GM12878 (cell line): ENCODE measurements around the gene MTMR3. TPM values are rescaled to one million over a fixed set of nuclear protein-coding genes. Genes with fewer than 3 reads are reported as not detected.

Source experiments
- ATAC-seq: fragments of 200-7000 bp; cut with Tn5 transposase; 3 replicates; pipeline ENCODE4 v1.9.1; 2020; ENCODE audit warnings: mild to moderate bottlenecking, moderate library complexity
- BruUV-seq: library from RNA; stranded (reverse); fragments of 400-500 nt; replicated peaks from 2 replicates; lab custom pipeline; 2021; lab: Mats Ljungman, UMichigan
- CTCF ChIA-PET: fragments of 300-600 bp; sonication (Branson Sonifier 250); formaldehyde crosslinking; extraction: SDS; loops from one replicate; lab custom pipeline; 2021; ENCODE audit warnings: inconsistent platforms; lab: Yijun Ruan, JAX
- POLR2A ChIA-PET: fragments of 350-600 bp; formaldehyde crosslinking; extraction: SDS; loops from one replicate; lab custom pipeline; 2021; ENCODE audit warnings: inconsistent platforms; lab: Charles Lee
- RAD21 ChIA-PET: fragments of 300-600 bp; sonication (Branson Sonifier 250); formaldehyde crosslinking; loops from one replicate; lab custom pipeline; 2023; ENCODE audit warnings: antibody characterized with exemption; ENCODE audit not compliant: unreplicated experiment; lab: Charles Lee
- SMC1A ChIA-PET: fragments of 300-600 bp; sonication (Branson Sonifier 250); formaldehyde crosslinking; loops from one replicate; lab custom pipeline; 2023; ENCODE audit not compliant: unreplicated experiment, uncharacterized antibody; lab: Charles Lee
- DNase-seq: peaks from one replicate; pipeline ENCODE4 v3.0.0-alpha.2; 2011; ENCODE audit warnings: low read depth, low spot score
- FAIRE-seq: peaks from 3 replicates; lab custom pipeline; 2011; peaks lifted over from hg19 to GRCh38; lab: Jason Lieb, UNC
- H2AFZ ChIP-seq: 2 replicates; pipeline ENCODE4 v1.6.0; 2011; ENCODE audit warnings: low read depth, low read length, control low read depth; ENCODE audit not compliant: control insufficient read depth
- H3K27ac ChIP-seq: 2 replicates; pipeline ENCODE4 v1.5.1; 2011; ENCODE audit warnings: control low read depth; ENCODE audit not compliant: control insufficient read depth, insufficient read depth
- H3K27me3 ChIP-seq, 2 experiments: replicated peaks in 1 of 2; 2 replicates each; pipeline versions ENCODE4 v1.6.0 to v1.6.1; 2011; ENCODE audit warnings: low read length in 1 of 2; ENCODE audit not compliant: control insufficient read depth in 2 of 2, insufficient read depth in 2 of 2
- H3K36me3 ChIP-seq, 2 experiments: 2 replicates each; pipeline ENCODE4 v1.5.1; 2011; ENCODE audit warnings: low read length in 1 of 2; ENCODE audit not compliant: control insufficient read depth in 2 of 2, insufficient read depth in 2 of 2
- H3K4me1 ChIP-seq: 2 replicates; pipeline ENCODE4 v1.6.1; 2011; ENCODE audit warnings: mild to moderate bottlenecking, low read length, moderate library complexity, mixed read lengths; ENCODE audit not compliant: control insufficient read depth, insufficient read depth
- H3K4me2 ChIP-seq: 2 replicates; pipeline ENCODE4 v1.6.0; 2011; ENCODE audit warnings: control low read depth; ENCODE audit not compliant: control insufficient read depth, insufficient read depth
- H3K4me3 ChIP-seq: fragments of 200-600 bp; sonication (generic); 2 replicates; pipeline ENCODE4 v1.5.1; 2016
- H3K79me2 ChIP-seq: 2 replicates; pipeline ENCODE4 v1.6.0; 2011; ENCODE audit warnings: low read length; ENCODE audit not compliant: control insufficient read depth, insufficient read depth
- H3K9ac ChIP-seq: 2 replicates; pipeline ENCODE4 v1.8.0; 2011; ENCODE audit warnings: low read length, control low read depth, mixed read lengths; ENCODE audit not compliant: control insufficient read depth, insufficient read depth
- H3K9me3 ChIP-seq: replicated peaks from 3 replicates; pipeline ENCODE4 v1.5.1; 2011; ENCODE audit warnings: mild to moderate bottlenecking, low read length; ENCODE audit not compliant: control insufficient read depth, insufficient read depth
- H4K20me1 ChIP-seq: 2 replicates; pipeline ENCODE4 v1.6.0; 2011; ENCODE audit not compliant: control insufficient read depth, insufficient read depth
- CREB1 ChIP-seq: IDR thresholded peaks from 2 replicates; pipeline ENCODE4 v1.6.1; 2012; ENCODE audit warnings: low read depth, mild to moderate bottlenecking, inconsistent platforms
- TBL1XR1 ChIP-seq: IDR thresholded peaks from 2 replicates; pipeline ENCODE4 v1.6.1; 2012; ENCODE audit warnings: low read depth, low read length, improper control_type of control experiment
- WGBS: methylation state at CpG from one replicate; pipeline ENCODE4 v1.1.6; 2016; ENCODE audit warnings: low lambda C conversion rate; ENCODE audit not compliant: insufficient replicate concordance, insufficient coverage; ENCODE audit errors: missing lambda C conversion rate; 5-methylcytosine and 5-hydroxymethylcytosine counted together
- in situ Hi-C: fragments of 300-500 bp; cut with MboI; formaldehyde crosslinking; loops from 9 replicates; pipeline ENCODE4 v1.14.3; 2018; ENCODE audit warnings: mixed read lengths
- intact Hi-C: fragments of 100-400 bp; cut with micrococcal nuclease; formaldehyde crosslinking; loops from one replicate; pipeline ENCODE4 v1.14.2; 2022; ENCODE audit not compliant: unreplicated experiment
- polyA plus RNA-seq, 11 experiments: library from polyadenylated mRNA; depleted of rRNA in 4 of 11; unstranded in 6 of 11; stranded (reverse) in 5 of 11; fragments of >200 nt; fragmentation: Nextera tagmentation in 4 of 11; fragmentation: Illumina TruSeq in 1 of 11; extraction: Ambion mirVana in 4 of 11; extraction: Trizol in 1 of 11; gene quantifications; 1 replicate in 1 of 11; 2 replicates in 10 of 11; pipeline versions ENCODE4 v1.2.1 to v1.2.3, GENCODE V29; 2011 to 2016; ENCODE audit warnings: inconsistent platforms in 2 of 11, missing spikeins in 2 of 11, low read depth in 1 of 11
- total RNA-seq, 4 experiments: library from RNA; depleted of rRNA in 3 of 4; stranded (reverse); fragments of >200 nt in 3 of 4; fragmentation: Illumina TruSeq in 1 of 4; extraction: Trizol in 1 of 4; gene quantifications; 2 replicates each; pipeline versions ENCODE4 v1.2.1 to v1.2.3, GENCODE V29; 2013 to 2021
- TF ChIP-seq, protein P1 (sequence below): fragments of 450-650 bp; IDR thresholded peaks from 2 replicates; pipeline ENCODE4 v1.6.1; 2017; ENCODE audit warnings: mild to moderate bottlenecking, low read depth, inconsistent platforms; ENCODE audit not compliant: poor library complexity, severe bottlenecking
- TF ChIP-seq, protein P2 (sequence below): IDR thresholded peaks from 2 replicates; pipeline ENCODE4 v1.6.1; 2011; ENCODE audit warnings: borderline replicate concordance, low read depth, mild to moderate bottlenecking, moderate library complexity, mixed read lengths, low read length; ENCODE audit not compliant: insufficient read depth; ENCODE audit errors: extremely low read length

MTMR3 gene
- total and polyA plus RNA-seq, 10 of the 15 experiments (the other 5 are each of a cell fraction or from before 2014, with no cell fraction given), result 1.4 to 23.7 (median 10.6) TPM

DNA sequence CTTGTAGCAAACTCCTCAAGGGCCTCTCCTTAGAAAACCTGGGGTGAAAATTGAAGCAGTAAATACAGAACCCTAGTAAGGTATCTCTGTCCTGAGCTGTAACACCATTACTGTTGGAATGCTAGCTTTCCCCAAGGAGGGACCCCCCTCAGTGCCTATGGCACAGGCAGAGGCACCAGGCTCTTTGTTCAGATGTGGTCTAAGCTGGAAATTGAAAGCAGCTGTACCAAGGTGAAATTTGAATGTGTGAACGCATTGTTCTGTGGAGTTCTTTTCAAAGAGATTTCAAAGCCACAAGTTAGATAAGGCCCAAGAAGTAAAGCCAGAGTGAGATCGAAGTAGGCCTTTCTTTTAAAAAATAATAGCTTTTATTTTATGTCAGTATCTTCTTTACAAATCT lies 125.4 kb downstream of the MTMR3 start:
- TF ChIP-seq, protein P1, sequence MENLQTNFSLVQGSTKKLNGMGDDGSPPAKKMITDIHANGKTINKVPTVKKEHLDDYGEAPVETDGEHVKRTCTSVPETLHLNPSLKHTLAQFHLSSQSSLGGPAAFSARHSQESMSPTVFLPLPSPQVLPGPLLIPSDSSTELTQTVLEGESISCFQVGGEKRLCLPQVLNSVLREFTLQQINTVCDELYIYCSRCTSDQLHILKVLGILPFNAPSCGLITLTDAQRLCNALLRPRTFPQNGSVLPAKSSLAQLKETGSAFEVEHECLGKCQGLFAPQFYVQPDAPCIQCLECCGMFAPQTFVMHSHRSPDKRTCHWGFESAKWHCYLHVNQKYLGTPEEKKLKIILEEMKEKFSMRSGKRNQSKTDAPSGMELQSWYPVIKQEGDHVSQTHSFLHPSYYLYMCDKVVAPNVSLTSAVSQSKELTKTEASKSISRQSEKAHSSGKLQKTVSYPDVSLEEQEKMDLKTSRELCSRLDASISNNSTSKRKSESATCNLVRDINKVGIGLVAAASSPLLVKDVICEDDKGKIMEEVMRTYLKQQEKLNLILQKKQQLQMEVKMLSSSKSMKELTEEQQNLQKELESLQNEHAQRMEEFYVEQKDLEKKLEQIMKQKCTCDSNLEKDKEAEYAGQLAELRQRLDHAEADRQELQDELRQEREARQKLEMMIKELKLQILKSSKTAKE, result no peak
- TF ChIP-seq, protein P2, sequence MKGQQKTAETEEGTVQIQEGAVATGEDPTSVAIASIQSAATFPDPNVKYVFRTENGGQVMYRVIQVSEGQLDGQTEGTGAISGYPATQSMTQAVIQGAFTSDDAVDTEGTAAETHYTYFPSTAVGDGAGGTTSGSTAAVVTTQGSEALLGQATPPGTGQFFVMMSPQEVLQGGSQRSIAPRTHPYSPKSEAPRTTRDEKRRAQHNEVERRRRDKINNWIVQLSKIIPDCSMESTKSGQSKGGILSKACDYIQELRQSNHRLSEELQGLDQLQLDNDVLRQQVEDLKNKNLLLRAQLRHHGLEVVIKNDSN, result no peak
- no peak for TF ChIP-seq TBL1XR1
- TF ChIP-seq CREB1, result no peak
- Histone ChIP-seq H3K36me3 (peaks cover 3% of the 10 kb centered on the region in 2 experiments), H3K4me1 (no peaks in the 10 kb centered on the region), H2AFZ (no peak overlapping the region), H3K4me3 (no peak overlapping the region), H3K9ac (no peak overlapping the region), H3K27me3 (no peaks in the 10 kb centered on the region), H4K20me1 (no peaks in the 10 kb centered on the region; the same call in 1 of the 2 replicates), H3K79me2 (no peaks in the 10 kb centered on the region), H3K9me3 (no peaks in the 10 kb centered on the region), H3K27ac (no peak overlapping the region), H3K4me2 (no peak overlapping the region)
- ATAC-seq, result no peak
- RAD21 ChIA-PET, result interaction anchor here (2.9 kb wide), 1 partner anchor 80 kb away, joined by 11 read pairs; no protein-coding TSS in a partner anchor
- no TSS peak for BruUV-seq
- POLR2A ChIA-PET, result no interaction called here
- intact Hi-C loops (loop anchor here (5.0 kb wide), 2 partner anchors 171 to 186 kb away; partner anchors contain the start of gene ASCC2), in situ Hi-C loops (no loop called here)
- DNase-seq, result no peak
- SMC1A ChIA-PET, result interaction anchor here (0.8 to 1.3 kb wide), 2 partner anchors 20 to 80 kb away, joined by 3 read pairs; no protein-coding TSS in a partner anchor
- WGBS, result 94% methylated on average over 2 of the region's 2 CpGs
- FAIRE-seq, result no peak
- CTCF ChIA-PET, result interaction anchor here (0.8 to 3.1 kb wide), 6 partner anchors 12 to 372 kb away, joined by 3 to 16 read pairs (median 4); no protein-coding TSS in a partner anchor
